ENCODE data around the gene YAF2.

The YAF2 gene

DNA sequence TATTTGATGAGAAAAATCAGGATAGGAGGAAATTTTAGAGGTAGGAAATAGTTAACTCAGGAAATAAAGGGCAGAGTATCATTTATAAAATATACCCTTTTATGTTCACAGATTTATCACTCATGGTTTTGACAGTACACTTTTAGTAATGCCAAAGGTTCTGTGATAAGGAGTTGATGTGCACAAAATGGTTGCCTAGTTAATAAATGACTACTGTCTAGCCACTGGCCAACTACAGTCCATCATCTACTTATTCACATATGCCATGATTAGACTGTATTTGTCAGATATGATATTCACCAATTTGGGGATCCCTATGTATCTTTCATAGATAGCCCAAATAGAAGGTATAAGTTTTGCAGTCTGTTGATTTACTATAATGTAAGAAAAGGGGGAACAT, 74.1 kb downstream of the YAF2 start:
- H3K4me3 ChIP-seq (ENCODE audit: control insufficient read depth, low read depth, low read length) = no peak overlapping the region
- TF ChIP-seq, protein P1, sequence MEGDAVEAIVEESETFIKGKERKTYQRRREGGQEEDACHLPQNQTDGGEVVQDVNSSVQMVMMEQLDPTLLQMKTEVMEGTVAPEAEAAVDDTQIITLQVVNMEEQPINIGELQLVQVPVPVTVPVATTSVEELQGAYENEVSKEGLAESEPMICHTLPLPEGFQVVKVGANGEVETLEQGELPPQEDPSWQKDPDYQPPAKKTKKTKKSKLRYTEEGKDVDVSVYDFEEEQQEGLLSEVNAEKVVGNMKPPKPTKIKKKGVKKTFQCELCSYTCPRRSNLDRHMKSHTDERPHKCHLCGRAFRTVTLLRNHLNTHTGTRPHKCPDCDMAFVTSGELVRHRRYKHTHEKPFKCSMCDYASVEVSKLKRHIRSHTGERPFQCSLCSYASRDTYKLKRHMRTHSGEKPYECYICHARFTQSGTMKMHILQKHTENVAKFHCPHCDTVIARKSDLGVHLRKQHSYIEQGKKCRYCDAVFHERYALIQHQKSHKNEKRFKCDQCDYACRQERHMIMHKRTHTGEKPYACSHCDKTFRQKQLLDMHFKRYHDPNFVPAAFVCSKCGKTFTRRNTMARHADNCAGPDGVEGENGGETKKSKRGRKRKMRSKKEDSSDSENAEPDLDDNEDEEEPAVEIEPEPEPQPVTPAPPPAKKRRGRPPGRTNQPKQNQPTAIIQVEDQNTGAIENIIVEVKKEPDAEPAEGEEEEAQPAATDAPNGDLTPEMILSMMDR (IDR thresholded peaks at IDR 0.05; ENCODE audit: control insufficient read depth, insufficient read depth, low read depth, low read length, missing control alignments) = no peak
- DNase-seq (ENCODE audit: low read depth) = no peak

GRCh38 chr12:42162965-42163364, 75.1 kb downstream of the YAF2 start:
- no peak for DNase-seq (ENCODE audit: low read depth)
- no peak overlapping the region for H3K4me3 ChIP-seq (ENCODE audit: control insufficient read depth, low read depth, low read length)
- TF ChIP-seq, protein P1 (IDR thresholded peaks at IDR 0.05; ENCODE audit: control insufficient read depth, insufficient read depth, low read depth, low read length, missing control alignments) = no peak

DNA sequence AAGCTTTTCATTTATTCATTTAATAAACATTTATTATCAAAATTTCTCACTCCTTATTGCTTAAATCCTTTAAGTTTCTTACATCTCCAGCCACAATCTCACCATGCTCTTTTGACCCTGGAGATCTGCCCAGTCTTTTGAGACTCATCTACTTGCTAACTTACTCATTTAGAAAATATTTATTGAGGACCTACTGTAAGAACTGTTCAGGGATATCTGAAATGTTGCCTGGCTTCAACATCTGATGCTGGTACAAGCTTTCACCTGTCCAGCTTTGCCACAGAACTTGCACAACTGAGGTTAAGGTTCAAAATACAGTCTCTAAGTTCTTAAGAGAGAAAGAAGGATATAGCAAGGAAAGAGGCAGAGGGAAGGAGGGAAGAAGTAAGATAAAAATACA, 75.9 kb downstream of the YAF2 start:
- TF ChIP-seq, protein P1 (IDR thresholded peaks at IDR 0.05; ENCODE audit: control insufficient read depth, insufficient read depth, low read depth, low read length, missing control alignments) = no peak
- no peak for DNase-seq (ENCODE audit: low read depth)
- no peak overlapping the region for H3K4me3 ChIP-seq (ENCODE audit: control insufficient read depth, low read depth, low read length)

DNA sequence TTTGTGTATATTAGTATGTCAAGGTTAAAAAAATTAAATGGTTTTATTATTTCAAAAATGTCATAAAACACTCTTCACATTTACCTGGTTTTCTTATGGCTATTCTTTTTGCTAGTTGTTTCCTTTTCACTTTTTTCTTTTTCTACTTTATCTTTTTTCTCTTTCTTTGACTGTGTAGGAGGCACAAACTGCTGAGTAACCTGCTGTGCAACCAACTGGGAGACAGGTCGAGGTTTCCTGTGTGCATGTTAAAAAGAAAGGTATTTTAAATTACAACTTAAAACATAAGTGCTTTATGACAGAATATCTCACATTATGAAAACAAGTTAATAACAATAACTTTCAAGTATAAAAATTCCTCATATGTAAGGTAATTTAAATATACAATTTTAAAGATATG, 76.5 kb downstream of the YAF2 start:
- TF ChIP-seq, protein P1 (IDR thresholded peaks at IDR 0.05; ENCODE audit: control insufficient read depth, insufficient read depth, low read depth, low read length, missing control alignments) = no peak
- DNase-seq (ENCODE audit: low read depth) = no peak
- no peak overlapping the region for H3K4me3 ChIP-seq (ENCODE audit: control insufficient read depth, low read depth, low read length)

GRCh38 chr12:42156232-42156631, 81.8 kb downstream of the YAF2 start:
- H3K4me3 ChIP-seq (ENCODE audit: control insufficient read depth, low read depth, low read length) = no peak overlapping the region
- TF ChIP-seq, protein P1 (IDR thresholded peaks at IDR 0.05; ENCODE audit: control insufficient read depth, insufficient read depth, low read depth, low read length, missing control alignments) = no peak

DNA sequence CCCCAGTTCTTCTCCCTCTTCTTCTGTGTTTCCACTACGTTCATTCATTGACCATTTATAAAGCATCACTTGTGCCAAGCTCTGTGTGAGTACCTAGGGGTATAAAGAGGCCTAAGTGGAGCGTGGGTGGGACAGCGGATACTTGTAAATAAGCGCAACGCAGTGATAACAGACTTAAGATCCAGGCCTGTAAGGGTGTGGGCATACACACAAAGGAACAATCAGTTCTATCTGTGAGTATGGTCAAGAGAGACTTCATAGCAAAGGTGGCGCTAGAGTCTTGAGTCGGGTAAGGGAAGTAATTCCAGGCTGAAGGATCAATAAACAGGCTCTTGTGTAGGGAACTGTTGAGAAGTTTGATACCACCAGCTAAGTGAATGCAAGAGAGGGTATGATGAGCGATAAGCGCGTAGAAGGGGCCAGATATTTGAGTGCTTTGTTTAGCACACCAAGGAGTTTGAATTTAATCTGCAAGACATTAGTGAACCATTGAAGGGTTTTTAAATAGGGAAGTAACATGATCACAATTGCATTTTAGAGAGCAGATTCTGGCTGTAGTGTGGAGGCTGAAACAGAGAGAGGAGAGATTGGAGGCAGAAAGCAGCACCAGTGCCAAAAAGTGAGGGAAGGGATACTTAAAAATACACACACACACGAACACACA, 92.4 kb downstream of the YAF2 start:
- H3K4me3 ChIP-seq (ENCODE audit: control insufficient read depth, low read depth, low read length) = no peak overlapping the region
- TF ChIP-seq, protein P1 (IDR thresholded peaks at IDR 0.05; ENCODE audit: control insufficient read depth, insufficient read depth, low read depth, low read length, missing control alignments) = no peak
- no peak for DNase-seq (ENCODE audit: low read depth)

More at GRCh38 chr12:42156232-42156631, 81.8 kb downstream of the YAF2 start:
- no peak for DNase-seq (ENCODE audit: low read depth)
